Measurements from ENCODE around the gene CNDP1.
"Not testable (repeated sequence)": the region's sequence is repeated elsewhere in the genome, so short reads cannot be mapped to it uniquely, and the experiment has no call there.

CNDP1 gene

DNA sequence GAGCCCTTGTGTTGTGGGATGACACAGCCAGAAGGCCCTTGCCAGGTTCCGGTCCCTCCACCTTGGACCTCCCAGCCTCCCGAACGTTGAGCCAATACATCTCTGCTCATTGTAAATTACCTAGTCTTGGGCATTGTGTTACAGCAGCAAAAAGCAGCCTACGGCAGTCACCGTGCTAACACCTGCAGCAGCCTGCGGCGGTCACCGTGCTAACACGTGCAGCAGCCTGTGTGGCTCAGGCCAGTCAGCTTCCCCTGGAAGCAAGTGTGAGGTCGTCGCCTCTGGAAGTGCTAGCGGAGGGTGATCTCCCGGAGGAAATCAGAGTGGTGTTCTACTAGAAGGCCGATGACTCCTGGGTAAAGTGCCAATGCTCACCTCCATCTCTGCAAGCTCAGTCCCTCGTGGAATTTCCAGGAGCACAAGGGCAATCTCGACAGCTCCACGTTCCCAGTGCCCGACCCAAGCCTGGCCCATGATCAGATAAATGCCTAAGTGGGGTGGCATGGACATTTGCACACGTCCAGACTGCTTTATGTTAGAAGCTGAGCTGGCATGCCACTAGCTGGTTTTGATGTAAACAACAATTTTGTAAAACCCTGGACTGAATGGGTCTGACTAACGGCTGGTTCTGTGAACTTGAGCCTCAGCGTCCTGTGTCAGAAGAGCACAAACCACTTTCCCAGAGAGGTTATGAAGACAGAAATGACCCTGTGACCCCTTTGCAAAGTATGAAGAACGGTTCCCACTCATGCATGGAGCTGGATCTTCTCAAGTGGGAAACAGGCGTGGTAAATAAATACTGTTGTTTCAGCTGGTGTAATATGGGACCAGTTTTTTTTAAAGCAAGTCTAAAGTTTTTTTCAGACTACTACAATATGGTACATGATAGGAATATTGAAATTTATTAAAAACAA, 11.4 kb upstream of the CNDP1 start:
- DNase-seq: no peak

DNA sequence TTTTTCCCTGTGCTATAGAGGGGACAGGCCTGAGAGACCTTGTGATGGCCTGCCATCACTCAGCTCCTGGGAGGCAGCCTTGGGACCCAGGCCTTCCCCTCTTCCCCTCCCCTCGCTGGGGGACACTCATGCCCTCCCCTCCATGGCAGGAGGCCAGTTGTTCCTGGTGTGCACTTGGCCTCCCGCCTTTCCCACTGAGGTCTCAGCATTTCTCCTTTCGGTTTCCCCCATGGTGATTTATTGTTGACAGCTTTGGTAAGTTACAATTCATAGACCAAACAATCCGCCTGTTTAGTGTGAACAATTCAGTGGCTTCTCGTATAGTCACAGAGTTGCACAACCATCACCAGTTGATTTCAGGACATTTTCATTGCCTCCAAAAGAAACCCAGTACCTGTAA, 10.2 kb upstream of the CNDP1 start:
- DNase-seq: no peak

DNA sequence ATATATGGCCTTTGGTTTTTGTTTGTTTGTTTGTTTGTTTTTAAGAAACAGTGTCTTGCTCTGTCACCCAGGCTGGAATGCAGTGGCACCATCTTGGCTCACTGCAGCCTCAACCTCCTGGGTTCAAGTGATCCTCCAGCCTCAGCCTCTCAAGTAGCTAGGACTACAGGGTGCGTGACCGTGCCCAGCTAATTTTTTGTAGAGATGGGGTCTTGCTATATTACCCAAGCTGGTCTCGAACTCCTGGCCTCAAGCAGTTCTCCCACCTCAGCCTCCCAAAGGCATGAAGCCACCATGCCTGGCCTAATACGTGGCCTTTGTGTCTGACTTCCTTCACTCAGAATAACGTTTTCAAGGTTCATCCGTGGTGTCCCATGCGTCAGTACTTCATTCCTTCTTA, 9.4 kb upstream of the CNDP1 start:
- DNase-seq: not testable (repeated sequence)

DNA sequence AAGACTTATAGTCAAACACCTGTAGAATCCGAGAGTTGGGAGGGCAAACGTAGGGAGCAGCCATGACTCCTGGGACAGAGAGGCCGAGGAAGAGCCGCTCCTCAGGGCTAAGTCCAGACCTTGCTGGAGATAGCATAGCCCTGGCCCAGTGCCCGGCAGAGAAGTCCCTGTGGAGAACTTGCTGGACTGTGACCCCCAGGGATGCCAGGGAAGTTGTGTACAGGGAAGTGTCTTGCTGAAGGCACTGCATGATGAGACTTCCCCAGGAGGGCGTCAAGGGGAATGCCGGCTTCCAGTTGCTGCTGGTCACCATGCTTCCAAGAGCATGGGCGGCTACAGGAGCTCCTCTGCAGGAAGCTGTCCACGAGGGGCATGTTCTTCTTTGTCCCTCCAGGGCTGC, 8.6 kb upstream of the CNDP1 start:
- no peak for DNase-seq

DNA sequence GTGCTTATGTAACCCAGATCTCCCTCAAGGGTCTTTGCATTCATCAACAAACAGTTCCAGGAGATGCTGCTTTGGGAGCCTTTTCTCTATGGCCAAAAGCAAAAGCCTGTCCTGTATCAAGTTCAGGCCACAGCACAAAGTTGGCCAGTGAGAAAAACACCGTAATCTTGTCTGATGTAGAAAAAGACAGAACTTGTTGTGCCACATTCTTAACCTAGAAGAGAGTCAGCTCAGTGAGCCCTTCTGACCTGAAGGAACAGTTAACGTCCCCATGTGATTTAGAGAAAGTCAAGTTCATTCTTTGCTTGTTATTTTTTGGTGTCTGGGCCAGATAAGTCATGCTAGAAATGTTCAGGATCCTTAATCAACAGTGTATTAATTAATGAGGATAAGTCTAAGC, 7.8 kb upstream of the CNDP1 start:
- no peak for DNase-seq

DNA sequence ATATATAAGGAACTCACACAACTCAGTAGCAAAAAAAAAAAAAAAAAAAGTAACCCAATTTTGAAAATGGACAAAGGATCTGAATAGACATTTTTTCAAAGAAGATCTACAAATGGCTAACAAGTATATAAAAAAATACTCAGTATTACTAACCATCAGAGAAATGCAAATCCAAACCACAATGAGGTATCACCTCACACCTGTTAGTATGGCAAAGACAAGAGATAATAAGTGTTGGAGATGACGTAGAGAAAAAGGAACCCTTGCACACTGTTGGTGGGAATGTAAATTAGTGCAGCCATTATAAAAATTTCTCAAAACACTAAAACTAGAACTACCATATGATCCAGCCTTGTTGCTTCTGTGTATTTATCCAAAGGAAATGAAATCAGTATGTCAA, 5.8 kb upstream of the CNDP1 start:
- no peak for DNase-seq

DNA sequence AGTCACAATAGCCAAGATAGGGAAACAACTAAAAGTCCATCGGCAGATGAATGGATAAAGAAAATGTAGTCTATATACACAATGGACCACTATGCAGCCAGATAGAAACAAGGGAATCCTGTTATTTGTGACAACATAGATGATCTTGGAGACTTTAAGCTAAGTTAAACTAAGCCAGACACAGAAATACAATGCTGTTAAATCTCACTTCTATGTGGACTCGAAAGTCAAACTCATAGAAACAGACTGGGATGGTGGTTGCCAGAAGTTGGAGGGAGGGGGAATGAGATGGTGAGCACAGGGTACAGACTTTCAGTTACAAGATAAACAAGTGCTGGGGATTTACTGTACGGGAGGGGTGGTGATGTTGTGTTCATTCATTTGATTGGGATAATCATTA, 5.4 kb upstream of the CNDP1 start:
- no peak for DNase-seq

DNA sequence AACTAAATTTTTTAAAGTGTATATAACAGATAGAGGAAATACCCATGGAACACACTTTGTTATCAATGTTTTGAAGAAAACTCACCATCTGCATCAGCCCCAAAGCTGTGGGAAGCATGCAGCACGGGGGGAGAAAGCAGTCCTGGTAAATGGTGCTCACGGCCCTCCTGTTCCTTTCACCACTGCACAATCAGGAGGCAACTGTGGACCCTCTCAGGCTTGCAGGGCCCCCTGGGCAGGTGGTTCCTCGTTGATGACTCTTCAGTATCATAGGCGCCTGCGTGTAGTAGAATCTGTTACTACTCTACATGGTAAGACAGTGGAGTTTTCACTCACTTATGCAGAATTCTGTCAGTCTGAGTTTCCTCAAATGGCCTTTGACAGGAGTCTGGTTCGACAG, 4.9 kb upstream of the CNDP1 start:
- DNase-seq: no peak

DNA sequence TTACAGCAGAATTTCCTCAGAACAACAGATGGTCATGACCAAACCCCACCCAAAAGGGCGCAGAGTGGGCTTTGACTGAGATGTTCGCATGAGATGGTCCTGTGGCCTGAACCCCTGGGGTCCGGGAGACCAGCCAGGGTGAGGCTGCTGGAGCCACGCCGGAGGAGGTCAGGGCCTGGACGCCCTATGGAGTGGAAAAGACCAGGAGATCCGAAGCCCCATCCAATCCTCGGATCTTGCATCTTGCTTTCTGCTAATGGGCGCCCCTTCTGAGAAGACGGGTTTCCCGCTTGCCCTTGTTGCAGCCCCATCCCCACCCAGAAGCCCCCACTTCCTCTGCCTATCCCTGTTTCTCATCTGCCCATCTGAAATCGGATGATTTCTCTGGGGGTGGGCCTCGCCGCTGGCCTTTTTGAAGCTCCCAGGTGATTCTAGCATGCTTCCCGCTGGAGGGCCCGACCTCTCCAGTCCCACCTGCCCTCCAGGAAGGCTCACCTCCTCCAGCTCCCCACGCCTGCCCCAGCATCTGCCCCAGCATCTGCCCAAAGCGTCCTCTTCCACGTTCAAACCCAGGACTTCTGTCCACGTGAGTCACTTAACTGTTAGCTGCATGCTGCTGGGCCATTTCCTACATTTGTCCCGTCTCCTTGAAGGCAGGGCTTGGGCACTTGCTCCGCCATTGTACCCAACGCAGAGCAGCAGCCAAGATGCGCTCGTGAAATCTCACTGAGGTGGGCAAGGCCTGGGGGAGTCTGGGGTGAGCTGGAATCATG, 4.3 kb upstream of the CNDP1 start:
- DNase-seq: no peak

DNA sequence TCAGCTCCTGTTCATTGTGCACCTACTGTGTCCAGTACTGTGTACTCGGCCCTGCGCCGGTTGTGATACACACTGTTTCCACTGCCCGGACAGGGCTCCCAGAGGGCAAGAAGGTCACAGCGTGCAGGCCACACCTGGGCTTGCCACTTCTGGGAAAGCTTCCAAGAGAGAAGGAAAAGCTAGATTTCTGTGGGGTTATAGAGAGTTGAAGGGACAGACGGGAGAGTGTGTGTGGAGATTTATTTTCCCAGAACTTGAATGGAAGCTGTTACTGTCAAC, 3.8 kb upstream of the CNDP1 start:
- no peak for DNase-seq

DNA sequence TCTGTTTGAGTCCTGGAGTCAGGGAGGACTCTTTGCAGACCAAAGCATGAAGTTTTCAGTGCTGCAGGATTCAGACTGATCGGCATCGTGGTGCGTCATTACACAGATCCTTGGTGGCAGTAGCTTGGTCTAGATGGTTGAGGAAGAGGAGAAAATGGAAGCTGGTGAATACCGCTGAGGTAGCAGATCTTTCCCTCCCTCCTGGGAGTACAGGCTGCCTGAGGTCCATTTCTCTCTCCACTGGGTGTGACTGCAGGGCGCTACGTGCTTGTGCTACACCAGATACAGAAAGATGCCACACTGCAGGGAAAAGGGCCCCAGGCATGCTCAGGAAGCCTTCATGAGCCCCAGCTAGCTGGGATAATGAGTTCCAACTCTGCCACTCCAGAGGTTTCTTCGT, 3.3 kb upstream of the CNDP1 start:
- DNase-seq: no peak

DNA sequence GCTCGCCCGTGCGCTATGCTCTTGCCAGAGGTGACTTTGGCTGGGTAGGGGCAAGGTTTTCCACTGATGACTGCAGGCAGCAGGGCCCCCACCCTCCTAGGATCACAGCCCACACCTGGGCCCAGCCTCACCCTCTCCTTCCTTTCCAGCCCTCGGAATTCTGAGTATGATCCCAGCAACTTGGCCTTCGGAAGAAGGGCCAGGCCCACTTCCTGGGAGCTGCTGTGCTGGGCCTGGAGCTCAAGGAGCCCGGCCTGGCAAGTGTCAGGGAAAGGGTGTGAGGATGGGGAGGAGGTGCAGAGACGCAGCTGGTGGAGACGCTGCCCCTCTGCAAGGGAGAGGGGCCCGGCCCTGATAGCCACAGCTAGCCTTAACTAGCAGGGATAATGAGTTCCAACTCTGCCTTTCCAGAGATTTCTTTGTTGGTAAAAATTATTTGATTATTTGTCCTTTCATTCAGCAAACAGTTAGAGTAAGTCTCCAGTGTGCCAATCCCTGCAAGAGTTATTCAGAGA, 1.7 kb upstream of the CNDP1 start:
- DNase-seq: no peak

DNA sequence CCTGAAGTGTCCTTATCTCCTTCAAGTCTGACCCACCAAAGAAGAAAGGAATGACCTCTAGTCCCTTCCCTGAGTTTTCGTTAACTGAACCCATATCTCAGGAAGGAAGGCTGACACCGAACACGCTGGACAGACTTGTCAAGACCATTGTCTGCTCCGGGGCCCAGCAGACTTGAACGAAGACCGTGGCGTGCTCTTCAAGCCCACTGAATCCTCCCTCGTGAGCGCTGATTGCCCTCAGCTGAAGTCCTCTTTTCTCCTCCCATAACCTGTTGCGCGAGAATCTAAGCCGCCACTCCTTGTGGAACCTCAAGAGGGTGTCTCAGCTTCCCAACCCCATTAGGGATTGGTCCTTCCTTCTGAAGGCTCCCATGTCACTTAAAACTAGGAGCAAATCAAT, 634 bp upstream of the CNDP1 start:
- no peak for DNase-seq

DNA sequence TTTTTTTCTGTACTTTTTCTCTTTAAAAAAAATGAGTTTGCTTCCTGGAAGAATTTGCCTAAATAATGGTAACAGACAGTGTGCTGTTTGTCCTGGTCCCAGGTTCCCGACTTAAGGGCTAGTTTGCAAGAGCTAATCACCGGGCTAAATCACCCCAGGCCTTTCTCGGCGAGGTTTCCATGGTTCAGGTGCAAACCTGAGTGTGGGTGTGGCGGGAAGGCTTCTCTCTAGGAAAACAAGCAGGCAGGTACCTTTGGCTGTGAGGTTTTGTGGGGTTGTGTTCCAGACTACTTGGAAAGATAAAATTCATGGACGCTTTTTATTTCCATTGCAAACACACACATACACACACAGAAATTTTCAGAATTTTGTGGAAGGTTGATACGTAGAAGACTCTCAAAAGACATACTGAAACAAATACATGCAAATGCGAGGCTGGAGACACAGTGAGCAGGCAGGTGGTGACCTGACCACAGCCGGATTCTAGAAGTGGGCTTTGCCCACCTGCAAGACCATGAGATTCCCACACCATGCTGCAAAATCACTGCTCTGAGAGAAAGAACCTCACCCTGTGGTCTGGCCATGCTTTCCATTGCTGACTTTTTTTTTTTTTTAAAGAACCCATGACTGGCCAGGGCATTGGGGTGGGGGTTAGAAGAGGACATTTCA, 815 bp downstream of the CNDP1 start:
- DNase-seq: no peak

DNA sequence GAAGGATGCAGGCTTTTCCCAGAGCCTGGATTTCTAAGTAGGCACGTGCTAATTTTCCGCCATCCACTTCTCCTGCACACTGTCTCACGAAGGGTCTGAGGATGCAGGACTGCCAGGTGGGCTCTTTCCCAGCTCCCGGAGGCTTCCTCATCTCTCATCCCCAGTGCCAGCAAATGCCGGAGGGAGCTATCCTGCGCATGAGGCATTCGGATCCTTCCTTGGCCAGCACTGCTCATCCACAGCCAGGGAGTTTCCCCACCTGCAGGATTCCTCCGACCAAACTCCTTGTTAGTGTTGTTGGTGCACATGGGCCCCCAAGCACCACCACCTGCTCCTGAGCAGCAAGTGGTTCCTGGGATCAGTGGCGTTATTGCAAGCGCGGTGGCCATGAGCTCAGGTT, 5.0 kb downstream of the CNDP1 start:
- no peak for DNase-seq

DNA sequence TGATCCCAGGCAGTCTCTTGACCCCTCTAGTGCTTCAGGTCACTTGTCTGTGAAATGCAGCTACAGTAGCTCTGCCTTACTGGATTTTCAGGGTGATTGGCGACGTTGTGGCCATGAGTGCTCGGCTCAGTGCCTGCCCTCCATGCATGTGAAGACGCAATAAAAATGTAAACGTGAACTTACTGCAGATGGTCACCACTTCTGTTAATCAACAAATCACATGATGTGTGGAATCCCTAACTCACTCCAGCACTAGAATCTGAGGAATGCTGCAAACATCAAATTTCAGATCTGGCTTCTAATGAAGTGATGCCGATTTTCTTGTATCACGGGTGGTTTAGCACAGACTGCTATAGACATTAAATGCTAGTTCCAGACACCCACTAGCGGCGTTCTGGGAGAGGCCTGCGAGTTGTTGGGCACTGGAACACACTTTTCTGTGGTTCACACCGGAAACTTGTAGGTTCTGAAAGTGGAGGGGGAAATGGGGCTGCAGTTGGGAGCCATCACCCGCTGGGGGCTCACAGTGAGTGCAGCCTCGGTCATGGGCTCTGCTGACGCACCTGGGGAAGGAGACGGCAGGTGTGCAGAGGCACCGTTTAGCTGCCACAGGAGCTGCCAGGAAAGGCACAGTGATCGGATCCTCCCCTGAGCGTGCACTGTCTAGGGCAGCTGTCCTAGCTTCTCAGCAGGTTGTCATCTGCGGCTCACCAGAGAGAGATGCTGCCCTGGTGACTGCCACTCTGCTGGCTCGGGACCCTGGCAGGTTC, 6.5 kb downstream of the CNDP1 start:
- DNase-seq: no peak

DNA sequence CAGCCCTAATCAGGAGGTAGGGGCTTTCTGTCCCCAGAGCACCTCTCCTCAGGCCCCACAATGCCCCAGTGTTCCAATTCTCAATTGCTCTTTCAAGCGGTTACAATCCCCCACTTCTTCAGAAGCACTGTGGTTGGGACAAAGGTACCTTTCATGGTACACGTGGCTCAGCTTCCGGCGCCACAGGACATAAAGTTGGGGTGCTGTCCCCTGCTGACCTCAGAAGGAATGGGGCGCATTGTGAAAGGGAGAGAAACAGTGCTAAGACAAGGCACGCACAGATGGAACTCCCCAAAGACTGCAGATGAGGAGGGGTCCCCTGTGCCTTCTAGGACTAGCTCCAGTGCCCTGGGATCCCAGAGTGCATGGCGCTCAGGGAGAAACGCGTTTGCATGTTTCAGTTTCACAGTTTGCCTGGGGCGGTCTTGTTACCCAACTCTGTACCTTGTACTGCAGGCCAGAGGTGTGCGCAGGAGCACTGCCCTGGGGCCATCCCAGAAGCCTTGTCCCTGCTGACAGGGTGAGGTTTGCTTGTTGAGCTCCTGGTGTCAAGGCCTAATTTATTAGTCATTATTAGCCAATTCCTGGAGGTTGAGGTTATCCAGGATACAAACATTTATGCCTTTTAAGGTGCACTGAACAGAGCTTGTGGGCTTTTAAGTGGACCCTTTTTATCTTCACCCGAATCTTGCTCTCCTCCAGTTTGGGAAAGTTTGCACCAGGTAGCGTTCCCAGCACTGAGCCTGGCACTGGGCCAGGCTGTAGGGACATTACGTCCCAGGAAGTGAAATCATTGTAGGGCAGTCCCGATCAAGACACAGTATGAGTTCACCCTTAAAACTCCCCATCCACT, 7.6 kb downstream of the CNDP1 start:
- no peak for DNase-seq

DNA sequence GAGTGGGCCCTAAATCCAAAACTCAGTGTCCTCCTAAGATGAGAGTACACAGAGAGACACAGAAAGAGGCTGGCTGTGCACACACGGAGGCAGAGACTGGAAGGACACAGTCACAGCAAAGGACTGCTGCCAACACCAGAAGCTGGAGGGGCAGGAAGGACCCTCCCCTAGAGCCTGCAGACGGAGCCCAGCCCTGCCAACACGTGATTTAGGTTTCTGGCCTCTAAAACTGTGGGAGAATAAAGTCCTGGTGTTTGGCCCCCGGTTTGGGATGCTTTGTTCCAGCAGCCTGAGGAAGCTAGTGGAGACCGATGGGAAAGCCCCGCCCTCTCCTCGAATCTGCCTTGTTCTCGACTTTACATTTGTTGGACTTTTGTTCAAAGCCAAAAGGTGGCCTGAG, 10.6 kb downstream of the CNDP1 start:
- no peak for DNase-seq

DNA sequence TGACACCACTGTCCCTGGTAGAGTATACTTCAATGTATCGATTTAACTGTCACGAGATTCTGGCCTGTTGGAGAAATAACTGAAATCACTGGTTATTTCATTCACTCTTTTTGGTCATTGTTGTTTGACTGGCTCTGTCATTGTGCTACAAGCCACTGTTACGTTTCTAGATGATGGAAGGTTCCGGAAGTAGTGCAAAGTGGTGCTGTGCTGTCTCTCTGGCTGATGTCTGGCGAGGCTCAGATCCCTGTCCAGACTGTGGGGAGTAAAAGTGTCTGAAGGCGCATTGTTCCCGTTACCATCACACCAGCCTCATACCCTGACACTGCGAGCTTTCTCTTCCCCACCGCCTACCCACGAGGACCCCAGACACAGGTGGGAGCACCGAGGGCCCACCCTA, 11.7 kb downstream of the CNDP1 start:
- no peak for DNase-seq

DNA sequence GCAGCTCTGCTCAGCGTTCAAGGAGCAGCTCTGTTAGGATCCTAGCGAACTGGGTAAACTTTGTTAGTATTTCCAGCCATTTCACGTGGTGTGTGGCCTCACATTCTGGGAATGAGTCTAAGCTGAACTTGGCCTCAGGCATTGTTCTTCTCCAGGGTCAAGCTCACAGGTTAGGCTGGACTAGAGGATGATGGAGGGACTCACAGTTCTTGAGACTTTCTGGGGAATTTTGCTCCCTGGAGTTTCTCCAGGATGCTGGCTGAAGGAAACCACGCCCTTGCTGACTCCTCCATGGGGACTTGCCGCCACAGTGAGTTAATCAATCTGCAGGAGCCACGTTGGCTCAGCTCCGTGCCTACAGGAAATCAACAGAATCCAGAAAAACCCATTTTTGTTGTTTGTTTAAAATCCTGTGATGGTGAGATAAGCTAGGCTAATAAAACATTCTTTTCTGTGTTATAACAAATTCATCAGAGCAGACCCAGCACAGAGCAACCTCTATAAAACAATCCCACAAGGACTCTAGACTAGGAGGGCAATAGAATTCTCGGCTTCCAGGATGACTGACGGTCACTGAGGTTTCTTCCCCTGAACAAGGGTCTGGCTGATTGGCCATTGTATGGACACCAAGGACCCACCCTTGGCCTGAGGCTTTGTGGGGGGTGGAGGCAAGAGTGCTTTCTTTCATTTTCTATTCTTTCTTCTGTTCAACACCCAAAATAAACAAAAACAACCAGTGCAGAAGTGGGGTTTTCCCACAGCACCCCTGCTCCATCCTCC, 12.6 kb downstream of the CNDP1 start:
- DNase-seq: no peak

DNA sequence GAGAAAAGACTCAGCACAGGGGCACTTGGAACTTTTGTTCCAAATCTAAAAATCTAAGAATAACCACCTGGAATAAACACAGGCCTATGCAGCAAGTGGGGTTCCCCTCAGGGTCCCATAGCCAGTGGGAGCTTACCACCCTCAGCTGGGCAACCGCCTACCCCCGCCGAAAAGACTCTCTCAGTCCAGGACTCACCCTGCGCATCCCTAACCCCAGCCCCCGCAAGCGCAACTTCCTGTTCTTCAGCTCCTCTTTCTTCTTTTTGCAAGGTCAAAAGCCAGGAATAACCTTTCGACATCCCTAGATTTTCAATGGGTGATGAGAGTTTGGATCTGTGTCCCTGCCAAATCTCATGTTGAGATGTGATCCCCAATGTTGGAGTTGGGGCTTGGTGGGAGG, 13.6 kb downstream of the CNDP1 start:
- no peak for DNase-seq

All from activated effector memory CD4-positive, alpha-beta T cell treated with Interleukin-2 at 50 U/mL for 16 hours (primary cell).